HG03097 (cell line): ENCODE measurements around the gene PDCD4.
A peak's percentile ranks its signal among the peaks of the same experiment; 100 is the strongest.

Experiments
- ATAC-seq: cut with Tn5 transposase; IDR thresholded peaks from one replicate; pipeline ENCODE4 v1.9.1; 2021; ENCODE audit not compliant: unreplicated experiment, low FRiP score

Gene PDCD4

DNA sequence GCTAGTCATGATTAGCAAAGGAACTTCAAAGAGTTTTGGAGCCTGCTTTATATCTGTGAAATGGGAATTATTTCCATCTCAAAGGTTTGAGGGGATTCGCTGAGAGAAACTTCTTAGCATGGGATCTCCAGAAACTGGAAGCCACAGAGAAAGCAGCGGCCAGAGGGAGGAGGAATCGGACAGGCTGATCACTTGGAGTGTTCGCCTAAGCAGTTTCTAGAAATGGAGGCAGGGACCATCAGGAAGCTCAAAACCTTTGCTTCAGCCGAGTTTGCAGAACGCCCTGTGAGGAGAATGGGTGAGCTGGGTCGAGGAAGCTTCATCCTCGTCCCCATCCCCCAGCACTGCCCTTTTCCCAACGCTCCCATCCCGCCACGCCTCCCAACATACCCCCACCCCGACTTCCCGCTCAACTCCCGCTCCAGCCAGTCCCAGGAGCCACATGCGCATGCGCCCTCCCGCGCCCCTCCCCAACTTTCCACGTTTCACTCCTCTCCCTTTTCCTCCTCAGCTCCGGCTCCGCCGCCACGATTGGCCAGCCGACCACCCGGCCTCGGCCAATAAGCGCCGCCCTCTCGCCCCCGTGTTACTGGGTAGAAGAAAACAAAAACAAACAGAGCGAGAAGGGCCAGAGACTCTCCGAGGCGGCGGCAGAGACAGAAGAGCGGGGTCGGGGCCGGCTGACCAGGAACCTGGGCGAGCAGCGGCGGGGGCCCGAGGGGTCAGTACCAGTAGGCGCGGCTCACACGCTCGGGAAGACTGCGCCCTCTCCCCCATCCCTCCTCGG is at the start of gene PDCD4:
TSS of gene PDCD4 (plus strand) at position 631 of the 787 bp plus-strand sequence. CDS start 4,100 bp downstream, outside the sequence.
- ATAC-seq: peak; percentile 61

- ATAC-seq: no peak
These were observed 49.6 kb upstream of the PDCD4 start for GRCh38 chr10:110822035-110822711.

DNA sequence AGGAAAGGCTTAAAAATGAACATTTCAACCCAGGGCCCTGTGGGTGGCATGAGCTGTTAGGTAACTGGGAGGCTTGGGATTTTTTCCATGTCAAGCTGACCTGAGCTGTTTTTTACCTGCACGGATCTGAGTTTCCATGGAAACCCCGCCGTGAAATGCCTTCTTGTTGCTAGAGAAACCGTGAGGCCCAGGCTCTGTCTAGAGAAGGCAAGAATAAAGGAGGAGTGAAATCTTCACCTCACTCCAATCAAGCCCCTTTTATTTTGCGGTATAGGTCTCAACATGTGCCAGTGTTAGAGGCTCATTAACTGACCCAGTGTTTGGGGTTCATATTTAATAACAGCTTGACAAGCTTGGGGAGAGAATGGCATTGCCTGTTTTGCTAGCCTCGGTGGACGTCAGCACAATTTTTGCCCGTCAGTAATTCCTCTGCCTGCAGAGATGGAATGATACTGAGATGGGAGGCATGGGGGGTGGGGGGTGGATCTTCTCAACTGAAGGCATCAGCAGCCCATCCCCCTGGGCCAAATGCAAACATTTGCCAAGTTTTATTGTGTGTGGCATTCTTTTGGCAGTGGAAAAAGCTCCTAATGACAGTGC is 48.9 kb upstream of the PDCD4 start:
- ATAC-seq: no peak

DNA sequence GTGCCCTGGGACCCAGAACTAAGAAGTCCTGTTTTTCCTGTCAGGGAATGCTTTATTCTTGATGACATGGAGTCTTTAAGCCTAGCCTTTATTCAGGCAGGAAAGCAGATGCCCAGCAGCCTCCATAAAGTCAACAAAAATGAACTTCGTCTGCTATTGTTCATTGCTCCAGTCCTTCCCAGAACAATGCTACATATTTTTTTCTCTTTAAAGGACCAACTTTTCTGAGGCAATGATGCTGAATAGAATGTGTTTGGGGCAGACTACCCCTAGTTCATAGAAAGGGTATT is 47.6 kb upstream of the PDCD4 start:
- ATAC-seq: no peak

DNA sequence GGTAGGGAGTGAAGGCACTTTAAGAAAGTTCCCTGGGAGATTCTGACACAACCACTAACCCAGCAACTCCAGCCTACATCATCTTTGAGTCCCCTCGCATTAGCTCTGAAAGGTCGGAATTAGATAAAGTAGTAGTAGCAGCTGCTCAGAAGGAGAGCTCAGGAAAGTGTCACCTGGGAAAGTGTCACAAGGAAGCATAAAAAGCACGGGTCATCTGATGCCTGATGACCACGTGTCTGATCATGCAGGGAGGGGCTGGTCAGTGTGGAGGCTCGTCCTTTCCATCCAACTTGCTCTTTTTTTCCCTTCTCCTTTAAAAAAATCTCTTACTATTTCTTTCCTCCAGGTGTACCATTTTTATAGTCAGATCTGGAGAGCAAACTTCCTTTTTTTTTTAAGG is 47.1 kb upstream of the PDCD4 start:
- ATAC-seq: no peak

GRCh38 chr10:110825508-110825907 is 46.2 kb upstream of the PDCD4 start:
- no peak for ATAC-seq

DNA sequence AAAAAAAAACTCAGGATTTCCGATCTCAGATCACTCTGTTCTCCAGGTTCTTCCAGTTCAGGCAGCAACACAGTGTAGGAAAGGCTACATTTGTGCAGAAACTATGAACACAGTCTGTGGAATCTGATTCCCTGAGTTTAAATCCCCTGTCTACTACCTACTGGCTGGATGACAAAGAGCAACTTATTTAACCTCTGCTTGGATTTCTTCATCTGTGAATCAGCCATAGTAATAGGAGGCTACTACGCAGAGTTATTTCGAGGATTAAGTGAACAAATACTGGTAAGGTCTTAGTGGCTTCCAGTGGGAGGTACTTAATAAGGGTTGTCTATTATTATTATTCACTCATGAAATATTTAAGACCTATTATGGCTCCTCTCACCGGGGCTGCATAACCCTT is 44.3 kb upstream of the PDCD4 start:
- ATAC-seq: no peak

DNA sequence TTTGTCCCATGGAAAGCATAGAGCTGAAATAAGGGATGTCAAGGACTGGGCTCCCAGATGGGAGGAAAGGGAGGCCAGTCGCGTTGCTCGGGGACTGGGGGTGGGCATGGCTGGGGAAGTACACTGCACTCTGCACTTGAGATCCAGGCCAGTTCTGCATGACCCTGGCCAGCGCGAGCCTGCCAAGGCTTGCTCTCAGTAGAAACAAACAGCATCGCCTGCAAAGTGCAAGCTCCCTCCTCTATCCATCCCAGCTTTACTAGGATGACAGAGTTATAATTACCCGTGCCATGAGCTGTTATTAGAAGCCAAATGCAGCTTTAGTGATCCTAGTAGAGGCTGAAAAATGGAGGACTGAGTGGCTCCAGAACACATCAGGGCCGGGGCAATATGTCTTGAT is 43.9 kb upstream of the PDCD4 start:
- ATAC-seq: no peak

DNA sequence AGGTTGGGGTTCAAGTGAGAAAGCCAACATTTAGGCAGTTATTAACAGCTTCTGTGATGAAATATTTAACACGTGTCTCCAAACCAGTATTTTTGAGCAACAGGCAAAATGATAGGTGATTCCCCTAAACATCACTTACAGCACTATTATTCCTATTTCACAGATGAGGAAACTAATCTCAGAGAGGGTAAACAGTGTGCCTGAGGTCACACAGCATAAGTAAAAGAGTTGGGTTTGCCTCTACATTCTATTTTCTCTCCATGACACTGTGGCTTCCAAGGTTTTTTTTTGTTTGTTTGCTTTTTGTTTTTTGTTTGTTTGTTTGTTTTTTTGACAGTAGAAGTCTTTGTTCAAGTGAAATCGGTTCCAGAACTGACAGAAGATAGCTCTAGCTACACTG is 43.2 kb upstream of the PDCD4 start:
- no peak for ATAC-seq

- ATAC-seq: no peak
These were observed 41.9 kb upstream of the PDCD4 start for GRCh38 chr10:110829721-110830410.

DNA sequence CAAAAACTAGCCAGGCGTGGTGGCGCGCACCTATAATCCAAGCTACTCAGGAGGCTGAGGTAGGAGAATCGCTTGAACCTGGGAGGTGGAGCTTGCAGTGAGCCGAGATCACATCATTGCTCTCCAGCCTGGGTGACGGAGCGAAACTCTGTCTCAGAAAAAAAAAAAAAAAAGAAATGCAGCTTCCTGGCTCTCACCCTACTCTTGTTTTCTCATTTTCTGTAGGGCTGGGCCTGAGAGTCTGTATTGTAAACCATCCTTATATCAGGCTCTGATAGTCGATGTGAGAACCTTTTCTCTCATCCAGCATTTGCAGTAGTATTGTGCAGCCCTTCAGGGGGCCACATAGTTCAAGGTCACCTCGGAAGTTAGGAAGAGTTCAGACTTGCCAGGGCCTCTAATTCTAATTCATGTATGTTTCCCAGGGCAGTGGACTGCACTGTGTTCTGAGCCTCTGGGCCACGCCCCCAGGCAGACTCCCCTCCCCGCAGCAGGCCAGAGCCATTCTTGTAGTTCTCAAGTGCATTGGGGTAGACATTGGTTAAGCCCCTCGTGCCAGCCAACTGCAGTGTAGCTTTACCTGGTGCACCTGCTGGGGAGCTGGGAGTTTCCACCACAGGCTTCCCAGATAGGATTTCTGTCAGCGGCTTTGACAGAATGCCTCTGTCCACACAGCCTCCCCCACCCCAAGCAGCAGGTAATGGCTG is 38.3 kb upstream of the PDCD4 start:
- ATAC-seq: no peak

DNA sequence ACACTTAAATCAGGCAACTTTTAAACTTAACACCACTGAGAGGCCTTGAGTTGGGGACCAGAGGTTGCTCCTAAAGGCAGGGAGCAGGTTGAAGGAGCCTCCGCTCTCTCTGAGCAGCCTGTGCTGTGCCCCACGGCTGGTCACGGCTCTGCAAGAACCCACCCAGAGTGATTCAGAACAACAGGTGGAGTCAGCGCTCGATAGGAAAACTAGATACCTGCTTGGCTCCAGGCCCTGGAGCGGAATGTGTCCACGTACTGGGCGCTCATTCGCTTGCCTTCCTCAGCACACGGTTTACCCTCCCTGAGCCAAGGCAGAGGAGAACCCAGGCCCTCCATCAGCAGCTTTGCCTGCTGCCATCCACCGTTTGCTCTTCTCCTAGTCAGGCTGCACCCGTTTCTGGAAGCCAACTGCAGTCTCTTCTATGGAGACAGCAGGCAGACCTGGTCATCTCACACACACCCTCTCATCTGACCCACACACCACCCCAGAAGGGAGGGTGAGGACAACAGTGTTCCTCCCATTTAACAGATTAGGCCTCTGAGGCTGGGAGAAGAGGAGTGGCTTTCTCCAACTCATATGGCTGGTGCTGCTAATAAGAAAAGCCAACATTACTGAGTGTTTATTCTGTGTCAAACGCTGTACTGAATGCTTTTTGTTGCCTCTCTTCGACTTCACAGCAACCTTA is 37.6 kb upstream of the PDCD4 start:
- no peak for ATAC-seq

- no peak for ATAC-seq
These were observed 37.0 kb upstream of the PDCD4 start for GRCh38 chr10:110834629-110835301.

GRCh38 chr10:110835841-110836240 is 35.9 kb upstream of the PDCD4 start:
- no peak for ATAC-seq

DNA sequence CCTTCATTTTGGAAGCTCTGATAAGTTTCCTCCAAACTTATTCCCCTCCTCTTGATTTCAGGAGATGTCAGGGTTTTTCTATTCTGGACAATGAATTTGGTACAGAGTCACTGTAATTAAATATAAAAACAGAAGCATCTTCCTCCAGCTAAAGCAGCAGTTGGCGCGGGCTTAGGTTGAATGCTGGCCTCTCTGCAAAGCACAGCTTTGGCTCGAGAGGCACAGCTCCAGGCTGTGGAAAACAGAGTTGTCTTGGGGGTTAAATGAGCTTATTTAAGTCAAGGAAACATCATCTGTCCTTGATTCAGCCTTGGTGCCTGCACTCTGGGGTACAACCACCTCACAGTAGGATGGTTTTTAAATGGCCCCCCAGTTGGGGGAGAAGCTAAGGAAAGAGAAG is 35.0 kb upstream of the PDCD4 start:
- ATAC-seq: no peak

- ATAC-seq: no peak
These were observed 34.1 kb upstream of the PDCD4 start for GRCh38 chr10:110837418-110838171.

DNA sequence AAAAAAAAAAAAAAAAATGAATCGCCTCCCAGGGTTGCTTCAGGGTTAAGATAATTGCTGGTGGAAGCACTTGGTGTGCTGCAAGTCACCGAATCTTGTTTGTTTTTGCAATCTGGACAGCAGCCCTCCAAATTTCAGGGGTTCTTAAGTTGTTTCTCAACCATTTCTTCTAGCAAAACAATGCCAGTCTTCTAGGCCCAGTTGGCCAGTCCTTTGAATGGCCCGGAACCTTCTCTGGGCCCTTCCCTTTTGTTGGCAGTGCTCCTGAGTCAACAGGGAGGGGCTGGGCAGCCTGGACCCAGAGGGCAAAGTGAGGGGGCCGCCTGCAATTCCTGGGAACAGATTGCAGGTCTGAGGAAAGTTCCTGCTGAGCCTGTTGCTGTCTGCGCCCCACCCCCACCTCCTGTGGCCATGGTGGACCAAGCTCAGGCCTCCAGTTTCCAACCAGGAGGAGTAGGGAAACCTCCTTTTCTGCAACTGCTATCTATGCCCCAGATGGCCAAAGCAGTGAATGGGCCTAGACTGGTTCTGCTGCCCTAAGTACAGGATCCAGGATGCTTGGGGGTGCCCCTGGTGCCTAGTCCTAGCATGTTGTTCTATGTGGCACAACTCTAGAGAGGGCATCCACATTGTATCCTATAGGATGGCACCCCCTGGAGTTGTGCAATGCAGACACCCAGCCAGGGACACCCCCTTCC is 31.4 kb upstream of the PDCD4 start:
- no peak for ATAC-seq

DNA sequence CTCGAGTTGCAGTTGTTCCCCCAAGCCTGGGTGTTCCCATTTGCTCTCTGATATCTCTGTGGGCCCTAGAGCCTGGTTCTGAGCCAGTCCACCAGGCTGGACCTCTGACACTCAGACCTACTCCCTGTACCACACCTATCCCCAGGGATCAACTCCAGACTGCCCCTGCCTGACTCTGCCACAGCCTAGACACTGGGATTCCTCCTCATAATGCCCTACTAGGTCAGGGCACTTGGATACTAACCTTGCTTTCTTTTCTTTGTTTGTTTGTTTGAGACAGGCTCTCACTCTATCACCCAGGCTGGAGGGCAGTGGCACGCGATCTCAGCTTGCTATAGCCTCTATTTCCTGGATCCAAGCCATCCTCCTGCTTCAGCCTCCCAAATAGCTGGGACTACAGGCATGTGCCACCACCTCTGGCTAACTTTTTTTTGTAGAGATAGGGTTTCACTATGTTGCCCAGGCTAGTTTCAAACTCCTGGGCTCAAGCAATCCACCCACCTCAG is 30.8 kb upstream of the PDCD4 start:
- no peak for ATAC-seq
